Activated T-helper 2 cell treated with anti-CD3 and anti-CD28 coated beads, Interferon-gamma antibody, Interleukin-2, Interleukin-4, amounts not matched to agents 10 μg/mL and 5 μg/mL and 100 μg/mL, durations not matched to agents 14 hours and 24 hours and 36 hours (primary cell): Measurements from ENCODE around the gene SFMBT2. TPM values are rescaled to one million over a fixed set of nuclear protein-coding genes. Genes with fewer than 3 reads are reported as not detected.
A peak's percentile ranks its signal among the peaks of the same experiment; 100 is the strongest.

Experiments
- DNase-seq: peaks from one replicate; pipeline ENCODE4 v3.0.0; 2021; ENCODE audit warnings: low spot score
- H3K27ac Mint-ChIP-seq: one replicate; pipeline ENCODE4 v1.8.0; 2021; ENCODE audit warnings: mixed read lengths
- H3K27me3 Mint-ChIP-seq: one replicate; pipeline ENCODE4 v1.8.0; 2021; ENCODE audit warnings: low read depth, mixed read lengths
- H3K36me3 Mint-ChIP-seq: one replicate; pipeline ENCODE4 v1.8.0; 2021; ENCODE audit warnings: low read depth, mixed read lengths
- H3K4me1 Mint-ChIP-seq: one replicate; pipeline ENCODE4 v1.8.0; 2021; ENCODE audit warnings: low read depth, mixed read lengths
- H3K4me3 Mint-ChIP-seq: one replicate; pipeline ENCODE4 v1.8.0; 2021; ENCODE audit warnings: low read depth, mild to moderate bottlenecking, moderate library complexity, mixed read lengths
- H3K9me3 Mint-ChIP-seq: one replicate; pipeline ENCODE4 v1.8.0; 2021; ENCODE audit warnings: mixed read lengths
- intact Hi-C: fragments of 100-400 bp; cut with micrococcal nuclease; formaldehyde crosslinking; loops from one replicate; pipeline ENCODE4 v1.15.1; 2023
- total RNA-seq: library from RNA; stranded (reverse); gene quantifications from 2 replicates; pipeline ENCODE4 v1.2.3, GENCODE V29; 2022

The SFMBT2 gene
- total RNA-seq, 1 donor from 2014 or later, result 27.6 TPM

- Mint-ChIP-seq H3K9me3 (peaks cover 9% of the 10 kb centered on the region), H3K4me1 (peaks cover 33% of the 10 kb centered on the region), H3K4me3 (no peak overlapping the region), H3K27ac (no peak overlapping the region), H3K27me3 (no peaks in the 10 kb centered on the region), H3K36me3 (peaks cover 61% of the 10 kb centered on the region)
- intact Hi-C loops, result no loop called here
- DNase-seq, result no peak
Observed at GRCh38 chr10:7339510-7339909, 71.3 kb downstream of the SFMBT2 start.

- no peak overlapping the region for H3K4me3 Mint-ChIP-seq
- no peak for DNase-seq
- H3K27ac Mint-ChIP-seq, result no peak overlapping the region
- intact Hi-C loops, result no loop called here
- H3K9me3 Mint-ChIP-seq, result peaks cover 5% of the 10 kb centered on the region
- H3K27me3 Mint-ChIP-seq, result no peaks in the 10 kb centered on the region
- peaks cover 58% of the 10 kb centered on the region for H3K36me3 Mint-ChIP-seq
- H3K4me1 Mint-ChIP-seq, result peaks cover 33% of the 10 kb centered on the region
Observed at GRCh38 chr10:7338469-7338868, 72.4 kb downstream of the SFMBT2 start.

- intact Hi-C loops, result no loop called here
- no peak for DNase-seq
- Mint-ChIP-seq H3K27ac (peak overlapping the region; percentile 23), H3K9me3 (peaks cover 3% of the 10 kb centered on the region), H3K36me3 (peaks cover 53% of the 10 kb centered on the region), H3K27me3 (no peaks in the 10 kb centered on the region), H3K4me3 (no peak overlapping the region), H3K4me1 (peaks cover 33% of the 10 kb centered on the region)
Observed at GRCh38 chr10:7337431-7338171, 73.2 kb downstream of the SFMBT2 start.

GRCh38 chr10:7335977-7336376 lies 74.9 kb downstream of the SFMBT2 start:
- Mint-ChIP-seq H3K27ac (no peak overlapping the region), H3K4me1 (peaks cover 32% of the 10 kb centered on the region)
- intact Hi-C loops, result no loop called here

GRCh38 chr10:7334642-7334964 lies 76.2 kb downstream of the SFMBT2 start:
- H3K27me3 Mint-ChIP-seq, result no peaks in the 10 kb centered on the region
- H3K4me1 Mint-ChIP-seq, result peaks cover 24% of the 10 kb centered on the region
- H3K36me3 Mint-ChIP-seq, result peaks cover 60% of the 10 kb centered on the region
- H3K27ac Mint-ChIP-seq, result no peak overlapping the region
- H3K9me3 Mint-ChIP-seq, result peaks cover 8% of the 10 kb centered on the region
- no peak for DNase-seq
- no peak overlapping the region for H3K4me3 Mint-ChIP-seq
- intact Hi-C loops, result no loop called here

More at GRCh38 chr10:7335977-7336376, 74.9 kb downstream of the SFMBT2 start:
- Mint-ChIP-seq H3K4me3 (no peak overlapping the region), H3K27me3 (no peaks in the 10 kb centered on the region), H3K9me3 (no peaks in the 10 kb centered on the region), H3K36me3 (peaks cover 59% of the 10 kb centered on the region)
- no peak for DNase-seq

- no peak overlapping the region for H3K27ac Mint-ChIP-seq
- peaks cover 24% of the 10 kb centered on the region for H3K4me1 Mint-ChIP-seq
- H3K4me3 Mint-ChIP-seq, result no peak overlapping the region
- peaks cover 65% of the 10 kb centered on the region for H3K36me3 Mint-ChIP-seq
- intact Hi-C loops, result no loop called here
- no peaks in the 10 kb centered on the region for H3K27me3 Mint-ChIP-seq
- DNase-seq, result no peak
- H3K9me3 Mint-ChIP-seq, result peaks cover 10% of the 10 kb centered on the region
Observed at GRCh38 chr10:7333961-7334641, 76.7 kb downstream of the SFMBT2 start.

GRCh38 chr10:7329219-7329618 lies 81.6 kb downstream of the SFMBT2 start:
- Mint-ChIP-seq H3K4me3 (no peak overlapping the region), H3K36me3 (peaks cover 73% of the 10 kb centered on the region), H3K27ac (no peak overlapping the region), H3K9me3 (peaks cover 42% of the 10 kb centered on the region), H3K4me1 (no peaks in the 10 kb centered on the region), H3K27me3 (no peaks in the 10 kb centered on the region)
- no peak for DNase-seq
- intact Hi-C loops, result no loop called here

GRCh38 chr10:7327885-7328284 lies 82.9 kb downstream of the SFMBT2 start:
- Mint-ChIP-seq H3K27ac (no peak overlapping the region), H3K36me3 (peaks cover 70% of the 10 kb centered on the region), H3K4me1 (no peaks in the 10 kb centered on the region), H3K4me3 (no peak overlapping the region), H3K9me3 (peaks cover 46% of the 10 kb centered on the region), H3K27me3 (no peaks in the 10 kb centered on the region)
- intact Hi-C loops, result no loop called here
- DNase-seq, result no peak

- no peaks in the 10 kb centered on the region for H3K27me3 Mint-ChIP-seq
- intact Hi-C loops, result no loop called here
- peaks cover 54% of the 10 kb centered on the region for H3K36me3 Mint-ChIP-seq
- H3K27ac Mint-ChIP-seq, result no peak overlapping the region
- DNase-seq, result no peak
- peaks cover 22% of the 10 kb centered on the region for H3K4me1 Mint-ChIP-seq
- H3K9me3 Mint-ChIP-seq, result peaks cover 31% of the 10 kb centered on the region
- no peak overlapping the region for H3K4me3 Mint-ChIP-seq
Observed at GRCh38 chr10:7322623-7323022, 88.2 kb downstream of the SFMBT2 start.

GRCh38 chr10:7320072-7320471 lies 90.8 kb downstream of the SFMBT2 start:
- Mint-ChIP-seq H3K9me3 (peaks cover 19% of the 10 kb centered on the region), H3K27ac (no peak overlapping the region), H3K4me1 (peaks cover 29% of the 10 kb centered on the region), H3K36me3 (peaks cover 33% of the 10 kb centered on the region), H3K27me3 (no peaks in the 10 kb centered on the region), H3K4me3 (no peak overlapping the region)
- intact Hi-C loops, result no loop called here
- DNase-seq, result no peak

- Mint-ChIP-seq H3K27ac (peak overlapping the region; percentile 34), H3K36me3 (peaks cover 33% of the 10 kb centered on the region), H3K9me3 (peaks cover 18% of the 10 kb centered on the region), H3K4me3 (no peak overlapping the region), H3K27me3 (no peaks in the 10 kb centered on the region), H3K4me1 (peaks cover 32% of the 10 kb centered on the region)
- intact Hi-C loops, result no loop called here
- no peak for DNase-seq
Observed at GRCh38 chr10:7319632-7320031, 91.2 kb downstream of the SFMBT2 start.

GRCh38 chr10:7318836-7319235 lies 92.0 kb downstream of the SFMBT2 start:
- peaks cover 40% of the 10 kb centered on the region for H3K4me1 Mint-ChIP-seq
- intact Hi-C loops, result no loop called here
- H3K27me3 Mint-ChIP-seq, result no peaks in the 10 kb centered on the region
- no peak for DNase-seq
- H3K36me3 Mint-ChIP-seq, result peaks cover 27% of the 10 kb centered on the region
- H3K9me3 Mint-ChIP-seq, result peaks cover 10% of the 10 kb centered on the region
- no peak overlapping the region for H3K4me3 Mint-ChIP-seq
- no peak overlapping the region for H3K27ac Mint-ChIP-seq

- intact Hi-C loops, result no loop called here
- peaks cover 45% of the 10 kb centered on the region for H3K4me1 Mint-ChIP-seq
- peaks cover 33% of the 10 kb centered on the region for H3K36me3 Mint-ChIP-seq
- no peaks in the 10 kb centered on the region for H3K27me3 Mint-ChIP-seq
- H3K27ac Mint-ChIP-seq, result no peak overlapping the region
- peaks cover 10% of the 10 kb centered on the region for H3K9me3 Mint-ChIP-seq
- no peak overlapping the region for H3K4me3 Mint-ChIP-seq
- no peak for DNase-seq
Observed at GRCh38 chr10:7317786-7318446, 92.9 kb downstream of the SFMBT2 start.
